HG03439 (cell line): ENCODE data around the gene FBXW8.
"Not testable (repeated sequence)": the region's sequence is repeated elsewhere in the genome, so short reads cannot be mapped to it uniquely, and the experiment has no call there.

ENCODE experiments used
- ATAC-seq: cut with Tn5 transposase; IDR thresholded peaks from one replicate; pipeline ENCODE4 v1.9.1; 2021; ENCODE audit warnings: mild to moderate bottlenecking, moderate library complexity; ENCODE audit not compliant: unreplicated experiment

Gene FBXW8

GRCh38 chr12:117049295-117049694 is 138.5 kb downstream of the FBXW8 start:
- no peak for ATAC-seq

GRCh38 chr12:117050060-117050459 is 139.3 kb downstream of the FBXW8 start:
- no peak for ATAC-seq

DNA sequence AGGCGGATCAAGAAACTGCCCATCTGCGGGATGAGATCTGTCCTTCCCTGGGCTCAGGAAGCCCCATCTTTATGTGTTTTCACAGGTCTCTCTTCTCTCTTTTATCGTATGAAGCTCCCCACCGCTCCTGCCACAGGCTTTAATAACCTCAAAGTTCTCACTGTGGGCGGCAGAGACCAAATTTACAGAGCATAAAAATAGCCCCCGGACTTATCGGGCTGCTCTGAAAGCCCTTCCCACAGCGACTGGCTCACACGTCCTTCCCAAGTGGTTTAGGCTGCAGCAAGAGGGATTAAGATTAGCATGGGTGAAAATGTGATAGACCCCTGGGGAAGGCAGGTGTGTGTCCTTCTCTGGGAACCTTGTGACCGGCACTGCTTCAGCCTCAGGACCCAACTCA is 140.6 kb downstream of the FBXW8 start:
- no peak for ATAC-seq

DNA sequence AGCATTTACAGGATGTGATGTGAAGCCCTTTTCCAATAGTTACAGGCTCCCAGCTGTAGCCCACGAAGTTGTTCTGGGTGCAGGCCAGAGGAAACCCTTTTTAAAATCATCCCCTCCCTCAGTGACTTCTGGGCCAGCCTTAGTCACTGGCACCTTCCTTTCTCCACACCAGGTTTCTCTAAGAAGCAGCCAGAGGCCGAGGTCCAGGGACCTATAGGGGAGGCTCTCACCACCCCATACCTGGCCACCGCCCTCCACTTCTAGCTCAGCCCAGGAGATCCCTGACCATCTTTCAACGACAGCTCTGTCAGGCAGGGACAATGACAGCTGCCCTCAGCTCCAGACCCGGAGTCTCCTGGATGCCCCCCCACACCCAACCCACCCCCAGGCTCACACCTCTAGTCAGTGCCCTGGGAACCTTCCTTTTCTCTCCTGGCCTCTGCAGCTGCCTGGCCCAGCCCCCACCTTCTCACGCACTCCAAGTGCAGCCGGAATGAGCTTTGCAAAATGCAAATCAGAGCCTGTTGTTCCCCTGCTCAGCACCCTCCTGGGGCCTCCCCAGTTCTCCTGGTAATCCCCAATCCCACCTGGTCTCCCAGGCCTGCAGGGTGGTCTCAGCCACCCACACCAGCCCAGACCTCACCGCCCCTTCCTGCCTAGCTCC is 141.8 kb downstream of the FBXW8 start:
- ATAC-seq = no peak

GRCh38 chr12:117053050-117053400 is 142.3 kb downstream of the FBXW8 start:
- no peak for ATAC-seq

DNA sequence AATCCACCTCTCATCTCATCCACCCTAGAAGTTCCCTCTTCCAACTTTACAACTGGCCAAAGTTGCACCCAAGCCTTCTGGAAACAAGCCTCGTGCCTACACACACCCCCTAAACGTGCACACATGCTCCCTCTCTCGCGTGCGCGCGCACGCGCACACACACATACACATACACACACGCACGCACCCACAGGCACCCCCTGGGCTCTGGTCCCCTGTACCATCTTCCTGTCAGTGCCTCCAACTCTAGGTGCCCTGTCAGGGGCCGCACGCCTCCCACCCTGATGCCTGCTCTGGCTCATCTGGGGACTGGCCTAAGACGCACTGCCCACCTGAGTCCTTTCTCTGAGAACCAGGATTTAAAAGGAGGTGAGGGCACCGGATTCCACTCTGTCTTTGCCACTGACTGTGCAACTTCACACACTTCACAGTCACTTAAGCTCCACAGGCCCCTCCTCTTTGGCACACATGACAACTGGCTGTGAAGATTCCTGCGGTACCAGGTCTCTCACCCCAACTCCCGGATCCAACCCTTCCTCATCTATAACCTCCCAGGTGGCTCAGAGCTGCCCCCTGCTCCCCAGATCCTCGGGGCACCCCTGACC is 142.9 kb downstream of the FBXW8 start:
- ATAC-seq = no peak

- ATAC-seq = no peak
Measured at GRCh38 chr12:117054279-117054678, 143.5 kb downstream of the FBXW8 start.

- ATAC-seq = not testable (repeated sequence)
Measured at GRCh38 chr12:117057626-117058025, 146.9 kb downstream of the FBXW8 start.

- no peak for ATAC-seq
Measured at GRCh38 chr12:117058442-117059072, 147.8 kb downstream of the FBXW8 start.

DNA sequence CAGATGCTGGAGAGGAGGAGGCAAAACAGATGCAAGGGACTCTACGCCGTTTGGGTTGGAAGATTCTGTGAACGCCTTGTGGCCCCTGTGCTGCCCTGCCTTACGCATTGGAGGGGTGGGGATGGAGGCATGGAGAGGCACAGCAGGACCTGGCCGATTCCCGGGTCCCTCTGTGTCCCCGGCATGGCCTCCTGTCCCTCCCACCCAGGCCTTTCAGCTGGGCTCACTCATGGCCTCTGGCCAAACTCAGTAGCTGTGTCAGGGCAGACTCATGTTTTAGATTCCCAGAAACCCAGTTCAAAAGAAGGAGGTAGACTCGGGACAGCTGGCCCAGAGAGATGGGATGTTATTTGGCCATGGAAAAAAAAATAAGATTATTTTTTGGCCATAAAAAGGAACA is 148.4 kb downstream of the FBXW8 start:
- no peak for ATAC-seq

- ATAC-seq = no peak
Measured at GRCh38 chr12:117060246-117060928, 149.6 kb downstream of the FBXW8 start.

GRCh38 chr12:117060929-117061305 is 150.2 kb downstream of the FBXW8 start:
- ATAC-seq = no peak

DNA sequence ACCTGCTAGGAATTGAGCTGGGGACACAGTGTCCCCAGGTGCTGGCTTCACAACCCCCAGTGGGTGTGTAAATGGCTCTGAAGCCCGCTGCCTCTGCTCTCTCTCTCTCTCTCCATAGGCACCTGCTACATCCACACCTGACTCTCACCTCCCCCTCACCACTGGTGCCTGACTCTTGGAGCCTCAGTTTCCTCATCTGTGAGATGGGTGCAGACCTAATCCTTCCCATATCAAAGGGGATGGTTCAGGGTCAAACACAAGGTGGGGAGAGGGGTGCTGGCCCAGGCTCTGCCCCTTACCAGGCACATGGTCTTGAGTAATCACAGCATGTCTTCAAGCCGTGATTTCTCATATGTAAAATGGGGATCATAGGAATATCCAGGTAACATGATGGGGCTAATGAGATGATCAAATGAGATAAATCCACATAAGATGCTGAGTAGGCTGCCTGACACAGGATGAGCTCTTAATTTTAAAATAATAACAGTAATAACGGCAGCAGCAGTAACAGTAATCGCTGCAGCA is 150.9 kb downstream of the FBXW8 start:
- no peak for ATAC-seq

DNA sequence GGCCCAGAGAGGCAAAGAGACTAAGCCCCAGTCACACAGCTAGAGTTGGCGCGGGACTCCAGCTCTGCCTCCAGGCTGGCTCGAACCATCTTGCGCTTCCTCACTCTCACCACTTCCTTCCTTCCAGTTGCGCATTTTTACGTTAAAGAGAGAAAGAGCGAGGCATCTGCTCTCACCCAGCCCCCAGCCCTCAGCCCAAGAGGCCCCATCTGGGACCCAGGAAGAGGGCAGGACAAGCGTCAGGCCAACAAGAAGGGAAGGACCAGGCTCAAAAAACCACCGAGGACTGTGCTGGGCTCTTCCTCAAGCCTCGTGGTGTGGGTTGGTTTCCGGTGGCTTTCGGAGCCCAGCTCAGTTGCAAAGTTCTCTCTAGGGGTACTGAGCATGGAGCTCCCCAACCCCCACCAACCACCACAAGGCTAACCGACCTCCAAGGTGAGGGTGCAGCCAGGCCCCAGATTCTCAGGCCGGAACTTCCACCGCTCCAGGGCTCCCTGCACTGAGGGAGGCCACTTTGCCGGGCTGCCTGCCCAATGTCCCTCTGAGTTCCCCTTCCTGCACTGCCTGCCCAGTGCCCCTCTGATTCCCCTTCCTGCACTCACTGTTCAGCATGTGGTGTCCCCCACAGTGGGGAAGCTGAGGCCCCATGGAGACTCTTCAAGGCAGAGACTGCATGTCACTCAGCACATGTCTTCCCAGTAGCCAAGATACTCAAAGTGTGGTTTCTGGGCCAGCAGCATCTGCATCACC is 152.6 kb downstream of the FBXW8 start:
- ATAC-seq = no peak

GRCh38 chr12:117064049-117064448 is 153.3 kb downstream of the FBXW8 start:
- no peak for ATAC-seq

- no peak for ATAC-seq
Measured at GRCh38 chr12:117064596-117064995, 153.8 kb downstream of the FBXW8 start.

DNA sequence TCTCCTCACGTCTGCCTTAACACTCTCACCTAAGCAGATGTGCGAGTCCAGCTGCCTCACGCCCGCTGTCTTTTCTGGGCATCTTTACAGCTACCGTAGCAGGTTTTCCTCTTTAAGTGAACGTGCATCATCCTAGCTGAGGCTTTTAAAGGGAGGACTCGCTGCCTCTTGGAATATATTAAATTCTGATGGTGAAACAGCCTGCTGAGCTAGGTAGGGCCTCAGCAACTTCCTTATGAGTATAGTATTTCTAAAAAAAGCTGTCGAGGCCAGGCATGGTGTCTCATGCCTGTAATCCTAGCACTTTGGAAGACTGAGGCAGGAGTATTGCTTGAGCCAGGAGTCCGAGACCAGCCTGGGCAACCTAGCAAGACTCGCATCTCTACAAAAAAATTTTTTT is 156.3 kb downstream of the FBXW8 start:
- ATAC-seq = no peak

- no peak for ATAC-seq
Measured at GRCh38 chr12:117067638-117068037, 156.9 kb downstream of the FBXW8 start.

GRCh38 chr12:117068492-117068891 is 157.7 kb downstream of the FBXW8 start:
- ATAC-seq = no peak

DNA sequence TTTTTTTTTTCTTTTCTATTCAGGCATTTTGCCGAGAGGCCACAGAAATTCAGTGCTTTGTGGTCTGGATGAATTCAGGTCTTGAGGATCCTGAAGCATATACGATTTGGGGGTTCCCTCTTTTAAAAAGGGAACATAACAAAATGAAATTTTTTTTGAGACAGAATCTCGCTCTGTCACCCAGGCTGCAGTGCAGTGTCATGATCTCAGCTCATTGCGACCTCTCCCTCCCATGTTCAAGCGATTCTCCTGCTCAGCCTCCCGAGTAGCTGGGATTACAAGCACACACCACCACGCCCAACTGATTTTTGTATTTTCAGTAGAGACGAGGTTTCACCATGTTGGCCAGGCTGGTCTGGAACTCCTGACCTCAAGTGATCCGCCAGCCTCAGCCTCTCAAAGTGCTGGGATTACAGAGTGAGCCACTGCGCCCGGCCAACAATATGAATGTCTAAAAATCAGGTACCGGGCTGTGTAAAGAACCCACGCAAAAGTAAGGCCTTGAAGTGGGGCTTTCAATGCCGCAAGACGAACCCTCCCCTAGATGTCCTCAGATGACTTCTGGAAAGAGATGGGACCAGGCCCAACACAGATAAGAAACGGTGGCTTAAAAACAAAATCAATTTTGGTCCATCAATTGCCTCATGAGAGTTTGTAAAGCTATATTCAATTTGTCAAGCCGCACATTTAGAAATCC is 158.5 kb downstream of the FBXW8 start:
- no peak for ATAC-seq
